Astrocyte (in vitro differentiated cells and primary cell): ENCODE measurements around the gene ZNF410.
"Not testable (repeated sequence)": the region's sequence is repeated elsewhere in the genome, so short reads cannot be mapped to it uniquely, and the experiment has no call there.

Experiments
- CTCF ChIP-seq: IDR thresholded peaks from 2 replicates; pipeline ENCODE4 v1.5.1; 2011; ENCODE audit warnings: low read depth, mild to moderate bottlenecking, inconsistent platforms, low read length, moderate library complexity; ENCODE audit not compliant: insufficient read depth
- EZH2 ChIP-seq: IDR thresholded peaks from 2 replicates; pipeline ENCODE4 v1.6.1; 2012; ENCODE audit warnings: mild to moderate bottlenecking, low read length, inconsistent platforms; ENCODE audit not compliant: insufficient read depth

DNA sequence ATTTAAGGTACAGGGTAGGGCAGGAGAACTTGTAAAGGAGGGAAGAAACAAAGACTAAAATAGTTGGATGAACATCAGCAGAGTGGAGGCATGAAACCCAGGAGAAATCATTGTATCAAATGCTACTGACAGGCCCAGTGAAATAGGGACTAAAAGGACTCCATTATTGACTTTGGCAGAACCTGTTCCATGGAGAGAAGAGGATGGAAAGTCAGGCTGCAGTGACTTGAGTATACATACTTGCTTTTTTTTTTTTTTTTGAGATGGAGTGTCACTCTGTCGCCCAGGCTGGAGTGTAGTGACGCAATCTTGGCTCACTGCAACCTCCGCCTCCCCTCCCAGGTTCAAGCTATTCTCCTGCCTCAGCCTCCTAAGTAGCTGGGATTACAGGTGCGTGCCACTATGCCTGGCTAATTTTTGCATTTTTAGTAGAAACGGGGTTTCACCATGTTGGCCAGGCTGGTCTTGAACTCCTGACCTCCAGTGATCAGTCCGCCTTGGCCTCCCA lies 7.6 kb downstream of the ZNF410 start:
- not testable (repeated sequence) for TF ChIP-seq CTCF, EZH2
